CD4-positive, alpha-beta T cell treated with Interleukin-4 for 4 hours (primary cell): ENCODE results near the gene OR52D1.

Source experiments
- DNase-seq: peaks from one replicate; pipeline ENCODE4 v3.0.0-alpha.2; 2020

The OR52D1 gene

GRCh38 chr11:5488385-5488784, at the start of gene OR52D1:
TSS of gene OR52D1 (plus strand) at chr11:5488685. CDS start at chr11:5488707, 22 bp downstream.
- no peak for DNase-seq

DNA sequence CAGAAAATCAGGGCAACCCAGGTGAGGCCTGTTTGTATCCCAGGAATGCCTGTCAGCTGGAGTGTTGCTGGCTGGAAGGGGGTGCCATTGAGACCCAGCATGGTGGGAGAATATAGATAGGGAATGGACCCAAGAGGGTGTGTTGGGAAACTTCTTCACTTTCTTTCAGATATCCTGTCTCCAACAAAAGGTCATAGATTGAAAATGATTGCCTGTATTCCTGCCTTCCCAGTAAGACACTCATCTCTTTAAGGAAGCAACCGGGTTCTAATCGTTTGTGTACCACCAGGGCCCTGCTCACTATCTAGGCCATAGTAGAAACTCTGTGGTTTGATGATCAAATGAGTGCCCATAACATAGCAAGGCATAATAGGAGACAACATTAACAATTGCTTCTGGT, 47.1 kb upstream of the OR52D1 start, which contains the start of gene OR51I1:
Gene OR51I1, minus strand, starts transcription at position 101 of the 400 bp plus-strand sequence. Its CDS starts 0 bp downstream, at position 101.
- DNase-seq, result no peak

- DNase-seq, result no peak
Measured at GRCh38 chr11:5443835-5444393, 44.6 kb upstream of the OR52D1 start.

- DNase-seq, result no peak
Measured at GRCh38 chr11:5449023-5449422, 39.5 kb upstream of the OR52D1 start, which contains the start of gene OR51I2. TSS of gene OR51I2 (plus strand) at chr11:5449323. CDS start at chr11:5453489, 4,166 bp downstream.

DNA sequence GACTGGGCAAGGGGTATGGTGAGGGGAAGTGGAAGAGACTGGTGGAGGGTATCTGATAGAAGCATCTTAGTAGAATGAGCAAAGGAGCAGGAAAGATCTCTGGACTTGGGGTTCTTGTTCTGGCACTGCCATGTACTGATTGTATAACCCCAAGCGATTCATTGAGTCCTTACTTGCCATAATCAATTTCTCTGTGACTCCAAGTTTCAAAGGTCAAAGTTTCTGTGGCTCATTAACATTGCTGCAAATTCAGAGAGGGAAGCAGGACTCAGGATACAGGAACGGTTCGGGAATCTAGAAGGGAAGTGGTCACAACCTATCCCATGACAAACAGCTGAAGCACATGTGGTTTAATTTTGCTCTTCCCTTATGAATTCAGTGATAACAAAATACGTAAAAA, 39.1 kb upstream of the OR52D1 start:
- no peak for DNase-seq

DNA sequence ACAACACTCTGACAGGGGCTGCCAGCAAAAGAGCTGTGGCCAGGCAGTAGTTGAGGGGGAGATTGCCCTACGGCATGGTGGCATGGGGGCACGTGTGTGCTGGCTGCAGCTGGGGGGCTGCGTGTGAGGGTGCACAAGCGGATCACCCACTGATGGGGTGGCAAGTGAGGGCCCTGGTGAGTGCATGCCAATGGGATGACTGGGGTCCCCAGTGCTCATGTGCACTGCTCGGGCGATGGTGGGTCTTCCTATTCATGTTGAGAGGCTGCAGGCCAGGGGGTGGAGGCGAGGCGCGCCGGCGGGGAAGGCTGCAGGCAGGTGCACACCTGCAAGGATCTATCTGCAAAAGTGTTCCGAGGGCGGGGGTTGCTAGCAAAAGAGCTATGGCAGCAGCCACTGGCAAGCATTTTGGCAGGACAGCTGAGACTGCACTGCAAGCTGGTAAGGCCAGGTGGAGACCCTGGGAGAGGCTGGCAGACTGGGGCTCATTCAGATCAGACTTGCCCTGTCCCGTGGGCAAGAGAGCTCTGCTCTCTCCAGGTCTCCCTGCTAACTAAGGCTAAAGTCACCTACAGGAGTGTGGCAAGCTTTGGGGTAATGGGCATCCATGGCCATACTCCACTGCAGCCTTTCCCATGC, 27.4 kb upstream of the OR52D1 start:
- no peak for DNase-seq

GRCh38 chr11:5467527-5467926, 21.0 kb upstream of the OR52D1 start:
- no peak for DNase-seq

GRCh38 chr11:5473921-5474320, 14.6 kb upstream of the OR52D1 start:
- DNase-seq, result no peak

- peak; percentile 41 for DNase-seq
Measured at GRCh38 chr11:5476186-5476819, 12.2 kb upstream of the OR52D1 start.

DNA sequence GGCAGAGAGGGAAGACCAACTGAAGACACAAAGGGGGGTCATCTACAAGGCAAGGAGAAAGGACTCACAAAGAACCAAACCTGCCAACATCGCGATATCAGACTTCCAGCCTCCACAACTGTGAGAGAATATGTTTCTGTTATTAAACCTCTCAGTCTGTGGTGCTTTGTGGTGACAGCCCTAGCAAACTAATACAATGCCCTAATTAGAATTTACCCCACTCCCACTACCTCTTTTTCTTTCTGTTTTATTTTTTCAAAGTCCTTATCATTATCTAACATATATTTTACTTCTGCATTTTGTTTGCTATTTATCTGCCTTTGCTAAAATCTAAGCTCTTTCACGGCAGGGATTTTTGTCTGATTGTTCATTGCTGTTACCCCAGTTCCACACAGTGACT, 2.5 kb upstream of the OR52D1 start:
- DNase-seq, result no peak

DNA sequence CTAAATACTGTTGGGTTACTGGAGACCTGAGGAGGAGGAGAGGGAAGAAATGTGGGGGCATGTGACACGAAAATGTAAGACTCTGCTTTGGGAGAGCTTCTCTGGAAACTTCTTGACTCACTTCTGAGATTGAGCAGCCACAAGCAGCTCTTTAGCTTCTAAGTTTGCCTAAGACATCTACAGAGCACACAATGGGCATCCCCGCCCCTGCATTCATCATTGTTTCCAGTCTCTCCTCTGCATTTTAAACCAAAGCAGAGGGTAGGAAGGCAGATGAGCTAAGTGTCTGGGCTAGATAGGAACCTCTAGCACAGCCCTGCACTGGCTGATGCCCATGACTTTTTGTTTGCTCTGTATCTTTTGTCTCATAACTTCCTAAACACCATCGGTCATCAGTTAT, 2.1 kb upstream of the OR52D1 start:
- no peak for DNase-seq

- DNase-seq, result no peak
Measured at GRCh38 chr11:5488798-5489399, 414 bp downstream of the OR52D1 start.

DNA sequence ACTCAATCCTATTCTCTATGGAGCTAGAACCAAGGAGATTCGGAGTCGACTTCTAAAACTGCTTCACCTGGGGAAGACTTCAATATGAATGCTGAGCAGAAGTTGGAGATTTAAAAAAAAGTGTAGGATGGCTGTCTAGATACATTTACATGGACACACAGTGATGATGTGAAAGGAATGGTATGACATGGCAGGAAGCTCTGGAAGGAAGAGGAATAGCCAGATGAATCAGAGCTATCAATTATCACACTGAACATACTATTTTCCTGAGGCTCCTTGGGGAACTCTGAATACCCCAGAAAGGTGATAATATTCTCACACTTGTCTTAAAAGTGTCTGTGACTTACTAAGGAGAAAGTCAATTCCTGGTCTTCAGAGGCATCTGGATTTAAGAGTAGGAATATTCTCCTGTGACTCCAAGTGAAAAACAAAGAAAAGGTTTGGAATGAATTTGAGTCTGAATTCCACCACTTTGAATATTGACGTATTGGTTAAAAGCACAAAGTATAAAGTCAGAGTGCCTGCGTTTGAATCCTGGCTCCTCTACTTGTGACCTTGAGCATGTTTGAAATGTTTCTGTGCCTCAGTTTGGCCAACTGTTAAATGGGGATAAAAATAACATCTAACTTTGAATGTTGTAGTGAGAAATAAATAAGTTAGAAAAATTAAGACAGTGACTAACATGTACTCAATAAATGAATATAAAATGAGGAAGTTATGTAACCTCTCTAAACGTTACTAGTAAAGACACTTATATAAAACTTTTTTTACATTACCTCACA, 1.3 kb downstream of the OR52D1 start:
- no peak for DNase-seq

GRCh38 chr11:5499671-5500070, 11.2 kb downstream of the OR52D1 start:
- no peak for DNase-seq

- no peak for DNase-seq
Measured at GRCh38 chr11:5500393-5500801, 11.9 kb downstream of the OR52D1 start.

DNA sequence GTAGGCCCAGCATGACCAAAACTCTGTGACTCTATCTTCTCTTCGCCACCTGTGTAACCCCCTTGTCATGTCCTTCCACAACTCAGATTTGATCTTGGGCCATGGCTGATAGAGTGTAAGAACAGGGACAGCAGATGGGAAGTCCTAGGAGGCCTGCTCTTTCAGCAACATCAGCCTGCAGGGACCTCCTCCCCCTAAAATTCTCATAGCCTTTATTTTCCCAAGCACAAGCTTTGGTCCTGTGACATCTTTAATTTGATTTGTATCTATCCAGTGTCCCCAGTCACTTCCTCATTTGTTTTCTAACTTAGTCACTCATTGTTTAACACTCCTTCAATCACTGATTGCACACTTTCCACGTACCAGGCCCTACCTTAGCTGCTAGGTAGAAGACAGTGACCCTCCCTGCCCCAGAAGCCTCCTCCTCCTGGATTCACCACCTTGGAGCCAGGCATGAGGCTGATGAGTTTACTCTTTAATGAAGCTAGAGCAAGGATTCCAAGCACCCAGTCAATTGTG, 16.0 kb downstream of the OR52D1 start:
- no peak for DNase-seq

- no peak for DNase-seq
Measured at GRCh38 chr11:5505363-5506048, 17.0 kb downstream of the OR52D1 start.

- DNase-seq, result no peak
Measured at GRCh38 chr11:5507177-5507932, 18.9 kb downstream of the OR52D1 start.

GRCh38 chr11:5507933-5508305, 19.4 kb downstream of the OR52D1 start:
- no peak for DNase-seq

- no peak for DNase-seq
Measured at GRCh38 chr11:5508605-5509004, 20.1 kb downstream of the OR52D1 start.

GRCh38 chr11:5509803-5510202, 21.3 kb downstream of the OR52D1 start, which contains the start of gene UBQLN3:
TSS of gene UBQLN3 (minus strand) at chr11:5509957. CDS start at chr11:5509558, 399 bp downstream.
- DNase-seq, result no peak
